PC-3 (cell line): Measurements from ENCODE around the gene TIAM1. TPM values are rescaled to one million over a fixed set of nuclear protein-coding genes. Genes with fewer than 3 reads are reported as not detected.

ENCODE experiments used
- ATAC-seq: fragments of 200-7000 bp; cut with Tn5 transposase; 2 replicates; pipeline ENCODE4 v1.9.1; 2020; ENCODE audit warnings: mild to moderate bottlenecking, moderate library complexity
- BruUV-seq: library from RNA; stranded (reverse); fragments of 400-500 nt; replicated peaks from 2 replicates; lab custom pipeline; 2021; lab: Mats Ljungman, UMichigan
- CTCF ChIA-PET: fragments of 300-600 bp; sonication (Branson Sonifier 250); formaldehyde crosslinking; loops from one replicate; lab custom pipeline; 2022; ENCODE audit warnings: antibody characterized with exemption; lab: Charles Lee
- POLR2A ChIA-PET: fragments of 300-600 bp; sonication (Branson Sonifier 250); formaldehyde crosslinking; loops from one replicate; lab custom pipeline; 2022; ENCODE audit warnings: antibody characterized with exemption; ENCODE audit not compliant: unreplicated experiment; lab: Charles Lee
- DNase-seq: peaks from one replicate; pipeline ENCODE4 v3.0.0-alpha.2; 2015
- H2AFZ ChIP-seq: fragments of 300-600 bp; sonication (generic); 2 replicates; pipeline ENCODE4 v1.6.0; 2016; ENCODE audit warnings: antibody characterized with exemption, low read length
- H3F3A ChIP-seq: fragments of 300-600 bp; sonication (generic); one replicate; pipeline ENCODE4 v1.6.0; 2017; ENCODE audit warnings: antibody characterized with exemption, low read length, control low read depth, mild to moderate bottlenecking; ENCODE audit not compliant: unreplicated experiment
- H3K27ac ChIP-seq: fragments of 300-600 bp; sonication (generic); 2 replicates; pipeline ENCODE4 v1.5.1; 2016; ENCODE audit warnings: mild to moderate bottlenecking, low read length
- H3K27me3 ChIP-seq: fragments of 300-600 bp; sonication (generic); 2 replicates; pipeline ENCODE4 v1.6.1; 2016; ENCODE audit warnings: low read length, mixed read lengths
- H3K36me3 ChIP-seq: fragments of 300-600 bp; sonication (generic); 2 replicates; pipeline ENCODE4 v1.6.1; 2016; ENCODE audit warnings: low read depth, mixed run types, low read length, mixed read lengths
- H3K4me1 ChIP-seq: fragments of 300-600 bp; sonication (generic); 2 replicates; pipeline ENCODE4 v1.5.1; 2016; ENCODE audit warnings: low read length; ENCODE audit not compliant: insufficient read depth
- H3K4me2 ChIP-seq: fragments of 300-600 bp; sonication (generic); 2 replicates; pipeline ENCODE4 v1.6.0; 2016; ENCODE audit warnings: low read length
- H3K4me3 ChIP-seq: fragments of 300-600 bp; sonication (generic); 2 replicates; pipeline ENCODE4 v1.5.1; 2016; ENCODE audit warnings: mild to moderate bottlenecking, low read length, mixed read lengths
- H3K79me2 ChIP-seq: fragments of 300-600 bp; sonication (generic); 2 replicates; pipeline ENCODE4 v1.6.1; 2017; ENCODE audit warnings: low read length, mixed read lengths
- H3K9ac ChIP-seq: fragments of 300-600 bp; sonication (generic); 2 replicates; pipeline ENCODE4 v1.6.0; 2016; ENCODE audit warnings: mild to moderate bottlenecking, low read length
- H3K9me2 ChIP-seq: fragments of 300-600 bp; sonication (generic); replicated peaks from 2 replicates; pipeline ENCODE4 v1.6.1; 2016; ENCODE audit warnings: mixed run types, low read length, mixed read lengths
- H3K9me3 ChIP-seq: fragments of 300-600 bp; sonication (generic); 2 replicates; pipeline ENCODE4 v1.6.1; 2016; ENCODE audit warnings: low read length, mixed read lengths
- H4K20me1 ChIP-seq: fragments of 300-600 bp; sonication (generic); 2 replicates; pipeline ENCODE4 v1.6.1; 2016; ENCODE audit warnings: low read length, mixed read lengths
- EZH2 ChIP-seq: fragments of 300-600 bp; sonication (generic); IDR thresholded peaks from one replicate; pipeline ENCODE4 v1.6.1; 2017; ENCODE audit warnings: antibody characterized with exemption, mild to moderate bottlenecking, low read length; ENCODE audit not compliant: unreplicated experiment
- EZH2phosphoT487 ChIP-seq: fragments of 300-600 bp; sonication (generic); IDR thresholded peaks from 2 replicates; pipeline ENCODE4 v1.6.1; 2018; ENCODE audit warnings: mild to moderate bottlenecking, antibody characterized with exemption, low read length, borderline replicate concordance
- intact Hi-C: fragments of 100-400 bp; cut with micrococcal nuclease; formaldehyde crosslinking; loops from 2 replicates; pipeline ENCODE4 v1.9.0; 2023
- total RNA-seq: library from RNA; depleted of rRNA; stranded (reverse); fragments of >200 nt; gene quantifications from 2 replicates; pipeline ENCODE4 v1.2.3, GENCODE V29; 2014
- TF ChIP-seq, protein P1 (sequence below): fragments of 300-600 bp; sonication (generic); conservative IDR thresholded peaks from 2 replicates; pipeline ENCODE4 v1.5.1; 2017; ENCODE audit warnings: antibody characterized with exemption, low read depth, mild to moderate bottlenecking, low read length

Gene TIAM1
- total RNA-seq, 1 experiment from 2014 or later = 19.1 TPM

- no peaks in the 10 kb centered on the region for H4K20me1 ChIP-seq
- intact Hi-C loops = no loop called here
- H3K79me2 ChIP-seq = no peaks in the 10 kb centered on the region
- H3K4me1 ChIP-seq = peaks cover 18% of the 10 kb centered on the region
- no peak overlapping the region for H3K4me3 ChIP-seq
- DNase-seq (peak; percentile 40), ATAC-seq (peak; percentile 74)
- no peaks in the 10 kb centered on the region for H3K9me2 ChIP-seq
- ChIA-PET POLR2A (no interaction called here), CTCF (no interaction called here)
- no TSS peak for BruUV-seq
- no peak overlapping the region for H3K9ac ChIP-seq
- H2AFZ ChIP-seq = no peak overlapping the region
- H3K27ac ChIP-seq = no peak overlapping the region
- H3K4me2 ChIP-seq = 0 out of 2 replicates have a peak overlapping the region, but pooled peaks have one; percentile 10
- no peaks in the 10 kb centered on the region for H3F3A ChIP-seq
- no peaks in the 10 kb centered on the region for H3K9me3 ChIP-seq
- TF ChIP-seq EZH2phosphoT487 (no peak), EZH2 (no peak)
- TF ChIP-seq, protein P1, sequence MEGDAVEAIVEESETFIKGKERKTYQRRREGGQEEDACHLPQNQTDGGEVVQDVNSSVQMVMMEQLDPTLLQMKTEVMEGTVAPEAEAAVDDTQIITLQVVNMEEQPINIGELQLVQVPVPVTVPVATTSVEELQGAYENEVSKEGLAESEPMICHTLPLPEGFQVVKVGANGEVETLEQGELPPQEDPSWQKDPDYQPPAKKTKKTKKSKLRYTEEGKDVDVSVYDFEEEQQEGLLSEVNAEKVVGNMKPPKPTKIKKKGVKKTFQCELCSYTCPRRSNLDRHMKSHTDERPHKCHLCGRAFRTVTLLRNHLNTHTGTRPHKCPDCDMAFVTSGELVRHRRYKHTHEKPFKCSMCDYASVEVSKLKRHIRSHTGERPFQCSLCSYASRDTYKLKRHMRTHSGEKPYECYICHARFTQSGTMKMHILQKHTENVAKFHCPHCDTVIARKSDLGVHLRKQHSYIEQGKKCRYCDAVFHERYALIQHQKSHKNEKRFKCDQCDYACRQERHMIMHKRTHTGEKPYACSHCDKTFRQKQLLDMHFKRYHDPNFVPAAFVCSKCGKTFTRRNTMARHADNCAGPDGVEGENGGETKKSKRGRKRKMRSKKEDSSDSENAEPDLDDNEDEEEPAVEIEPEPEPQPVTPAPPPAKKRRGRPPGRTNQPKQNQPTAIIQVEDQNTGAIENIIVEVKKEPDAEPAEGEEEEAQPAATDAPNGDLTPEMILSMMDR = no peak
- H3K27me3 ChIP-seq = no peaks in the 10 kb centered on the region
- H3K36me3 ChIP-seq = no peaks in the 10 kb centered on the region
These were observed 61.9 kb downstream of the TIAM1 start for GRCh38 chr21:31282095-31282709.

DNA sequence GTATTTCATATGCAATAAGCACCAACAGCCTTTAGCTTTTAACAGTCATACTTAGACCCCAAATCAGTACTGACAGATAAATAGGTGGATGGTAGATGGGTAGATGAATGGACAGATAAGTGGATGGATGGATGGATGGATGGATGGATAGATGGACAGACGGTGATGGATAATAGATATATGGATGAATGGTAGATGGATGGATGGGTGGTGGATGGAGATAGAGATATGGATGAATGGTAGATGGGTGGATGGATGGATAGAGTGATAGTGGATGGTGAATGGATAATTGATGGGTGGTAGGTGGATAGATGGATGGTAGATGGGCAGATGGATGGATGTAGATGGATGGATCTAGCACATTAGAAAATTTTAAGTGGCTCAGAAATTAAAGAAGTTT, 62.5 kb downstream of the TIAM1 start:
- CTCF ChIA-PET = no interaction called here
- H3K27me3 ChIP-seq = no peaks in the 10 kb centered on the region
- H3K27ac ChIP-seq = no peak overlapping the region
- H2AFZ ChIP-seq = no peak overlapping the region
- no peak overlapping the region for H3K4me2 ChIP-seq
- H3K4me3 ChIP-seq = no peak overlapping the region
- no peaks in the 10 kb centered on the region for H3F3A ChIP-seq
- H3K79me2 ChIP-seq = no peaks in the 10 kb centered on the region
- no TSS peak for BruUV-seq
- no peak overlapping the region for H3K9ac ChIP-seq
- H3K4me1 ChIP-seq = peaks cover 18% of the 10 kb centered on the region
- POLR2A ChIA-PET = interaction anchor here (0.7 kb wide), 1 partner anchor 50 kb away, joined by 4 read pairs; no protein-coding TSS in a partner anchor
- DNase-seq (no peak), ATAC-seq (no peak)
- no peak for TF ChIP-seq EZH2
- TF ChIP-seq EZH2phosphoT487 = no peak
- TF ChIP-seq, protein P1 = no peak
- intact Hi-C loops = no loop called here
- no peaks in the 10 kb centered on the region for H4K20me1 ChIP-seq
- H3K9me2 ChIP-seq = no peaks in the 10 kb centered on the region
- H3K9me3 ChIP-seq = no peaks in the 10 kb centered on the region
- H3K36me3 ChIP-seq = no peaks in the 10 kb centered on the region

- no peaks in the 10 kb centered on the region for H3K27me3 ChIP-seq
- H3K36me3 ChIP-seq = no peaks in the 10 kb centered on the region
- no peaks in the 10 kb centered on the region for H3K9me3 ChIP-seq
- no peak overlapping the region for H3K9ac ChIP-seq
- no peak overlapping the region for H3K4me2 ChIP-seq
- no peaks in the 10 kb centered on the region for H3K79me2 ChIP-seq
- H3K9me2 ChIP-seq = no peaks in the 10 kb centered on the region
- ATAC-seq (no peak), DNase-seq (no peak)
- peaks cover 14% of the 10 kb centered on the region for H3K4me1 ChIP-seq
- BruUV-seq = no TSS peak
- no peak overlapping the region for H2AFZ ChIP-seq
- H3K4me3 ChIP-seq = no peak overlapping the region
- intact Hi-C loops = no loop called here
- ChIA-PET POLR2A (no interaction called here), CTCF (no interaction called here)
- no peaks in the 10 kb centered on the region for H3F3A ChIP-seq
- TF ChIP-seq, protein P1 = no peak
- TF ChIP-seq EZH2phosphoT487 = no peak
- TF ChIP-seq EZH2 = no peak
- H3K27ac ChIP-seq = no peak overlapping the region
- H4K20me1 ChIP-seq = no peaks in the 10 kb centered on the region
These were observed 64.1 kb downstream of the TIAM1 start for GRCh38 chr21:31279986-31280385.
